ENCODE measurements around the gene PSMD9. TPM values are rescaled to one million over a fixed set of nuclear protein-coding genes. Genes with fewer than 3 reads are reported as not detected.

Gene PSMD9
- total RNA-seq, 4 donors from 2014 or later = 21.7 to 57.3 (median 46.2) TPM

DNA sequence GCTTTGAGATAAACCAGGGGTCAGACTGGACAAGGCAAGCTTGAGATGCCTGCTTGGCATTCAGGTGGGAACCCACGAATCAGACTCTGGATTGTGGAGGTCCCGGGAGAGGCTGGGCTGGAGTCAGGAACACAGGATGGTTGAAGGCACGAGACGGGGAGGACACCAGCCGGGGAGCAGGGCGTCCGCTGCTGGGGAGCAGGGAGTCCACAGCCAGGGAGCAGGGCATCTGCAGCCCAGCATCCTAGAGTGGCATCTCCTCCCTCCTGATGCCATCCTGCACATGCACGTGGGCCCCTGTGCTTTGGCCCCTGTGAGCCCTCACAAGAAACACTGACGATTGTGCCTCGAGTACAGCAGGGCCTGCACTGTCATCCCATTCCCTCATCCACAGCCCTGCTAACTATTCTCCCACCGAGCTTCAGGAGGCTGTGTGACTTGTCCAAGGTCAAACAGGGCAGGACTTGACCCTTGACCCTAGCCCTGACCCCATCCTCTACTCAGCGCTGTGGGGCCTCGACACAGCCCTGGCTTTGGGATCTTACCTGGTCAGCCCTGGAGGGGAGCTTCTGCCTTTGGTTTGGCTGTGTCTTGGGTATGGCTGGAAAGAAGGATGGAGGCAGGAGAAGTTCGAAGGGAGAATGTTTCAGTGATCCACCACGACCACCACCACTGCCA is 74.9 kb downstream of the PSMD9 start:
- intact Hi-C loops (cut with DNase I; ENCODE audit: low total_unique reads) = no loop called here
- TF ChIP-seq POLR2AphosphoS5 (IDR thresholded peaks at IDR 0.05) (no peak), EP300 (IDR thresholded peaks at IDR 0.05; ENCODE audit: low read depth) (no peak), CTCF (IDR thresholded peaks at IDR 0.05) (no peak), POLR2A (IDR thresholded peaks at IDR 0.05) (no peak)

DNA sequence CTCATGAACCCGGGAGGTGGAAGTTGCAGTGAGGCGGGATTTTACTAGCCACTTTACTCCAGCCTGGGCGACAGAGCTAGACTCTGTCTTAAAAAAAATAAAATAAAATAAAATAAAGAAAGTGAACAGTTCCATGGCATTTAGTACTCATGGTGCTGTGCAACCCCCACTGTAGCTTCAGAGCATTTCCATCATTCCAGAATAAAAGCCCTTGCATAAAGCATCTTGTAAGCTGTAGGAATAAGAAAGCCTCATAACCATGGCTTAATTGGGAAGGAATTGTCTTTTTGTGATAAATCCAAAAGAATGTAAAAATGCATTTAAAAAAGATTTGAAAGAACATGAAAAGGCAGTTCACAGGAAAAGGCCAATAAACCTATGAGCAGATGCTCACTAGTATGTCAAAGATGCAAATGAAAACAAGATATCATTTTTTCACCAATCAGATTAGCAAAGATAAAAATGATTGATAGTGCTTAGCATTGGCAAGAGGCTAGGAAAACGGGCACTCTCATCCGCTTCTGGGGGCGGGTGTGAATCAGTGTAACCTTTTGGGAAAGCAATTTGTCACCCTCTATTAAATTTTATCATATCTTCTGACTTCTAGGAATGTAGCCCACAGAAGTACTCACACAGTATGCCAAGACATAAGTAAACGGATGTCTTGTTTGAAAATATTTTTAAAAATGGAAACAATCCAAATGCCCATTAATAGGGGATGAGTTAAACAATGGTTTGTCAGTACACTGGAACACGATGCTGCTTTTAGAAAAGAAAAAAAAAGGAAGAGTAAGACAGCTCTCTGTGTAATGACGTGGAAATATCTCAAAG is 76.4 kb downstream of the PSMD9 start:
- DNase-seq = no peak
- intact Hi-C loops (cut with DNase I; ENCODE audit: low total_unique reads) = no loop called here
- Histone ChIP-seq H3K9me3 (no peaks in the 10 kb centered on the region), H3K4me3 (no peak overlapping the region), H3K27ac (no peak overlapping the region), H3K4me1 (no peaks in the 10 kb centered on the region), H3K27me3 (no peaks in the 10 kb centered on the region), H3K36me3 (no peaks in the 10 kb centered on the region)
- no peak for TF ChIP-seq EP300 (IDR thresholded peaks at IDR 0.05; ENCODE audit: low read depth)
- TF ChIP-seq POLR2A (IDR thresholded peaks at IDR 0.05) = no peak
- no peak for TF ChIP-seq CTCF (IDR thresholded peaks at IDR 0.05)
- TF ChIP-seq POLR2AphosphoS5 (IDR thresholded peaks at IDR 0.05) = no peak
- in situ Hi-C loops (cut with MboI; ENCODE audit: low pct_ligation_motif_present in 1 of 4, low pct_unique_long_range_greater_than_20kb in 1 of 4, low sequenced_read_pairs in 3 of 4) = no loop called here
- WGBS, 2 donors (ENCODE audit: low coverage in 1 of 2) = 64 to 72% methylated on average over 9 of the region's 9 CpGs

More for the DNA sequence above, 74.9 kb downstream of the PSMD9 start:
- WGBS, 2 donors (ENCODE audit: low coverage in 1 of 2) = 74 to 81% methylated on average over 4 to 14 of the region's 15 CpGs
- Histone ChIP-seq H3K4me1 (no peaks in the 10 kb centered on the region), H3K9me3 (no peaks in the 10 kb centered on the region), H3K27me3 (no peaks in the 10 kb centered on the region), H3K4me3 (no peak overlapping the region), H3K36me3 (no peaks in the 10 kb centered on the region), H3K27ac (no peak overlapping the region)
- in situ Hi-C loops (cut with MboI; ENCODE audit: low pct_ligation_motif_present in 1 of 4, low pct_unique_long_range_greater_than_20kb in 1 of 4, low sequenced_read_pairs in 3 of 4) = no loop called here
- DNase-seq = no peak

- intact Hi-C loops (cut with DNase I; ENCODE audit: low total_unique reads) = no loop called here
- H3K36me3 ChIP-seq = no peaks in the 10 kb centered on the region
- H3K27me3 ChIP-seq = no peaks in the 10 kb centered on the region
- H3K4me1 ChIP-seq = no peaks in the 10 kb centered on the region
- TF ChIP-seq POLR2A (IDR thresholded peaks at IDR 0.05) = no peak
- TF ChIP-seq CTCF (IDR thresholded peaks at IDR 0.05) = no peak
- 98% methylated on average over 5 of the region's 5 CpGs; no CpG with 5 or more reads in 1 of the 2 donors for WGBS, 2 donors (ENCODE audit: low coverage in 1 of 2)
- no peak overlapping the region for H3K27ac ChIP-seq
- in situ Hi-C loops (cut with MboI; ENCODE audit: low pct_ligation_motif_present in 1 of 4, low pct_unique_long_range_greater_than_20kb in 1 of 4, low sequenced_read_pairs in 3 of 4) = no loop called here
- no peak for DNase-seq
- H3K9me3 ChIP-seq = no peaks in the 10 kb centered on the region
- no peak overlapping the region for H3K4me3 ChIP-seq
Observed at GRCh38 chr12:121966959-121967358, 78.4 kb downstream of the PSMD9 start.

Small RNAs within 50 kb of the gene (small RNA-seq; reads per million reads assigned to genes)
- gene AC069503.3 (0 reads per million in 4 donors), gene RF00017 (0 reads per million in 4 donors), gene RNU7-170P (0 reads per million in 4 donors)

Other genes starting within 250 kb of the PSMD9 start
- under 1 TPM in 1 of 4 donors, not detected in 3; 0.48 TPM for gene MORN3, start 219.1 kb upstream of the PSMD9 start, total RNA-seq
- gene TMEM120B, start 176.0 kb upstream of the PSMD9 start, total RNA-seq = 10 to 100 TPM in 1 of 4 donors, 1 to 10 TPM in 3; 1.9 to 19.9 (median 4.5) TPM
- gene RHOF, start 95.1 kb upstream of the PSMD9 start, total RNA-seq = 100 to 1,000 TPM in 3 of 4 donors, 10 to 100 TPM in 1; 14.9 to 251 (median 150) TPM
- gene SETD1B, start 84.8 kb upstream of the PSMD9 start, total RNA-seq = 10 to 100 TPM; 13.4 to 39.6 (median 15.2) TPM
- gene HPD, start 29.9 kb upstream of the PSMD9 start, total RNA-seq = under 1 TPM in 1 of 4 donors, not detected in 3; 0.41 TPM
- 1 to 10 TPM in 1 of 4 donors, under 1 TPM in 1, not detected in 2; 0.41 to 1.7 TPM for gene CFAP251, start 29.8 kb downstream of the PSMD9 start, total RNA-seq
- gene BCL7A, start 133.1 kb downstream of the PSMD9 start, total RNA-seq = 1 to 10 TPM in 3 of 4 donors, under 1 TPM in 1; 0.75 to 6.8 (median 6.3) TPM
- gene MLXIP, start 190.0 kb downstream of the PSMD9 start, total RNA-seq = 100 to 1,000 TPM in 3 of 4 donors, 10 to 100 TPM in 1; 99.5 to 302 (median 151) TPM

Data from transverse colon (tissue), 4 donors.